Measurements from ENCODE around the gene KHDRBS2.

Gene KHDRBS2

DNA sequence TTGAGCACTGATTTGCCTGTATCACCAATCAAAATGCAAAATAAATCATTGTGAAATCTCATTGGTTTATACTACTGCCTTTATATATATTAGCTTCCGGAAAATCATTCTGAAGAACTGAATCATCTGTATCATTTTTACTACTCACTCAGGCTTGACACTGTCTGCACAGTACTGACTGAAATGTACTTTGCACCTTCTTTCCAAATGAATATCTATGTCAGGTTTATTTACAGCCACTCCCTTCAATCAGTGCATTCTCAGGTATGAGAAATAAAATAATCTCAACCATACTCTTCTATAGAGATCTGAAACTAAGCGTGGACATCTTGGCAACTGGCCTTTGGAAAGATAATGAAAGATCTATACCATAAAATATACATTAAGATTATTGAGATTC lies 2.7 kb downstream of the KHDRBS2 start:
- whole genome bisulfite sequencing (ENCODE audit: extremely low coverage, insufficient coverage, low lambda C conversion rate), result no CpG with 5 or more reads among the region's 2 CpGs
- Histone ChIP-seq H3K79me1 (ENCODE audit: low read length) (no peaks in the 10 kb centered on the region), H3K27ac (ENCODE audit: low read depth, low read length) (no peak overlapping the region), H3K4me1 (ENCODE audit: control insufficient read depth, low read depth, low read length) (no peaks in the 10 kb centered on the region), H3K18ac (ENCODE audit: low read length) (no peak overlapping the region), H2AK5ac (ENCODE audit: low read length) (no peak overlapping the region), H3K9ac (ENCODE audit: low read length) (no peak overlapping the region), H3K79me2 (ENCODE audit: control insufficient read depth, insufficient read depth, low read length) (no peaks in the 10 kb centered on the region), H3K23ac (ENCODE audit: low read length) (no peak overlapping the region), H3K27me3 (ENCODE audit: insufficient read depth, low read length, poor library complexity) (no peaks in the 10 kb centered on the region), H2BK15ac (replicated peaks; ENCODE audit: low read depth) (no peak overlapping the region), H3K56ac (ENCODE audit: low read length) (no peak overlapping the region), H2BK120ac (ENCODE audit: low read depth, low read length) (no peak overlapping the region), H3K4me2 (ENCODE audit: low read length) (no peak overlapping the region), H3K4me3 (ENCODE audit: low read length) (no peak overlapping the region), H3K36me3 (ENCODE audit: control insufficient read depth, insufficient read depth, low read length) (no peaks in the 10 kb centered on the region), H4K5ac (ENCODE audit: low read length) (no peak overlapping the region), H2BK5ac (ENCODE audit: low read length) (no peak overlapping the region), H3K4ac (ENCODE audit: low read depth, low read length) (no peak overlapping the region), H4K8ac (ENCODE audit: low read depth, low read length) (no peak overlapping the region)
- no peak for DNase-seq

DNA sequence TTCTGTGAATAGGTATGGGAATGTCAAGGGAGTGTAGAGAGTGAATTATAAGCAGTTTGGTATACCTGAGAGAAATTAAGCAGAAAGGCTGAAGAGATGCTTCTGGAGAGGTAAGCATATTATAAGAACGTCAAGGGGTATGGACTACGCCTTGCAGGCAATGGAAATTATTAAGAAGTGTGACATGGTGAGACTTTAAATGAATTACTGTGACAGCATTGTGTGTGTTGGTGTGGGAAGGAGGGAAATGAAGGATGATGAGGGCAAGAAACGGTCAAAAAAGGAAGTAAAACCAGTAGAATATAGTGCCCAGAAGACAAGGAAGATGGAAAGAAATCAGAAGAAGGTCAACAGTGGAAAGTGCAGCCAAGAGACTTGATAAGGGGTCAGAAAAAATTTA lies 5.9 kb downstream of the KHDRBS2 start:
- Histone ChIP-seq H3K56ac (ENCODE audit: low read length) (no peak overlapping the region), H3K4me2 (ENCODE audit: low read length) (no peak overlapping the region)

DNA sequence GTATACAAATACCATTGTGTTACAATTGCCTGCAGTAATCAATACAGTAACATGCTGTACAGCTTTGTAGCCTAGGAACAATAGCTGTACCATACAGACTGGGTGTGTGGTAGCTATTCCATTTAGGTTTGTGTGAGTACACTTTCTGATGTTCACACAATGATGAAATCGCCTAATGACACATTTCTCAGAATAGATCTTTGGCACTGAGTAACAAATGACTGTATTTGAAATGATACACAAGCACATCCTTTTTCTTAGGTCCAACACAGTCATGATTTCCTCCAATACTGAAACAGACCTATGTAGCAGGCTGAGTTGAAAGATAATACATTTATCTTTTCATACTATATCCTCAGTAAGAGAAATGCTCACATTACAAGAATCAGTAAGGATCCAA lies 13.9 kb downstream of the KHDRBS2 start:
- no peak overlapping the region for H2BK15ac ChIP-seq (replicated peaks; ENCODE audit: low read depth)
- H3K79me1 ChIP-seq (ENCODE audit: low read length), result no peaks in the 10 kb centered on the region
- H3K4me2 ChIP-seq (ENCODE audit: low read length), result no peak overlapping the region
- no peaks in the 10 kb centered on the region for H3K36me3 ChIP-seq (ENCODE audit: control insufficient read depth, insufficient read depth, low read length)
- H3K27ac ChIP-seq (ENCODE audit: low read depth, low read length), result no peak overlapping the region
- no peak overlapping the region for H3K18ac ChIP-seq (ENCODE audit: low read length)
- no peaks in the 10 kb centered on the region for H3K4me1 ChIP-seq (ENCODE audit: control insufficient read depth, low read depth, low read length)
- no peak overlapping the region for H3K4me3 ChIP-seq (ENCODE audit: low read length)
- DNase-seq, result no peak
- no peak overlapping the region for H3K23ac ChIP-seq (ENCODE audit: low read length)
- no peak overlapping the region for H2BK5ac ChIP-seq (ENCODE audit: low read length)
- no peaks in the 10 kb centered on the region for H3K27me3 ChIP-seq (ENCODE audit: insufficient read depth, low read length, poor library complexity)
- H2BK120ac ChIP-seq (ENCODE audit: low read depth, low read length), result no peak overlapping the region
- no peak overlapping the region for H2AK5ac ChIP-seq (ENCODE audit: low read length)
- no peaks in the 10 kb centered on the region for H3K79me2 ChIP-seq (ENCODE audit: control insufficient read depth, insufficient read depth, low read length)
- H3K56ac ChIP-seq (ENCODE audit: low read length), result no peak overlapping the region
- H3K4ac ChIP-seq (ENCODE audit: low read depth, low read length), result no peak overlapping the region
- no peak overlapping the region for H4K5ac ChIP-seq (ENCODE audit: low read length)
- H4K8ac ChIP-seq (ENCODE audit: low read depth, low read length), result no peak overlapping the region
- H3K9ac ChIP-seq (ENCODE audit: low read length), result no peak overlapping the region
- no CpG with 5 or more reads among the region's 1 CpG for WGBS (ENCODE audit: extremely low coverage, insufficient coverage, low lambda C conversion rate)

More for the DNA sequence above, 5.9 kb downstream of the KHDRBS2 start:
- Histone ChIP-seq H3K27ac (ENCODE audit: low read depth, low read length) (no peak overlapping the region), H3K23ac (ENCODE audit: low read length) (no peak overlapping the region), H3K4ac (ENCODE audit: low read depth, low read length) (no peak overlapping the region), H2BK120ac (ENCODE audit: low read depth, low read length) (no peak overlapping the region), H3K36me3 (ENCODE audit: control insufficient read depth, insufficient read depth, low read length) (no peaks in the 10 kb centered on the region), H3K9ac (ENCODE audit: low read length) (no peak overlapping the region), H2BK15ac (replicated peaks; ENCODE audit: low read depth) (no peak overlapping the region), H3K18ac (ENCODE audit: low read length) (no peak overlapping the region), H3K4me3 (ENCODE audit: low read length) (no peak overlapping the region), H3K4me1 (ENCODE audit: control insufficient read depth, low read depth, low read length) (no peaks in the 10 kb centered on the region), H3K79me1 (ENCODE audit: low read length) (no peaks in the 10 kb centered on the region), H2BK5ac (ENCODE audit: low read length) (no peak overlapping the region), H3K79me2 (ENCODE audit: control insufficient read depth, insufficient read depth, low read length) (no peaks in the 10 kb centered on the region), H4K5ac (ENCODE audit: low read length) (no peak overlapping the region), H3K27me3 (ENCODE audit: insufficient read depth, low read length, poor library complexity) (no peaks in the 10 kb centered on the region), H4K8ac (ENCODE audit: low read depth, low read length) (no peak overlapping the region), H2AK5ac (ENCODE audit: low read length) (no peak overlapping the region)
- no CpG with 5 or more reads among the region's 3 CpGs for WGBS (ENCODE audit: extremely low coverage, insufficient coverage, low lambda C conversion rate)
- DNase-seq, result no peak

DNA sequence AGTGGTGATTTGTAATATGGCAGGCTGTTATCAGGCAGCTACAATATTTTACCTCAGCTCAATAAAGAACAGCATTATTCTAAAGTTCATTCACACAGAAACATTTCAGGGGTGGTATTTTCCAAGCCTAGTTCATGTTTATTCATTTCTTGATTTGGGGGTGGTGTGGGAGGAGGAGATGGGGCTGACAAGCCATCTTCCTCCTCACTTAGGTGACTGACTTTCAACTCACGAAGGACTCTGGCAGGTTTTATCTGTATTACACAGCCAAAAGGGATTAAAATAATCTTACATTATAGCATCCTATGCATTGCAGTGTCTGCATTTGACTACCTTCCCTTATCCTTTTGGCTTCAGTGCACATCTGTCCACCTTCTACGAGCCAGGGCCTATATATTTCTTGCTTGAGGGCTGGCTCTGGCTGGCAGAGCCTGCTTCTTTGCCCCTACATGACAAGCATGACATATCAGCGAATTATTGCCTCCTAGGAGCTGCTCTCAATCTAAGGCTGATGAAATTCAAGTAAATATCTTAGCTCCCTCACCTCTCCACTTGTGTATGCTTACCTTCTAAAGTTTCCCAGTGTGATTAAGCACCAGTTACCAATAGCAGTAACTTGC lies 20.0 kb downstream of the KHDRBS2 start:
- no peak overlapping the region for H2BK15ac ChIP-seq (replicated peaks; ENCODE audit: low read depth)
- WGBS (ENCODE audit: extremely low coverage, insufficient coverage, low lambda C conversion rate), result no CpG with 5 or more reads among the region's 3 CpGs
- no peak overlapping the region for H3K56ac ChIP-seq (ENCODE audit: low read length)

DNA sequence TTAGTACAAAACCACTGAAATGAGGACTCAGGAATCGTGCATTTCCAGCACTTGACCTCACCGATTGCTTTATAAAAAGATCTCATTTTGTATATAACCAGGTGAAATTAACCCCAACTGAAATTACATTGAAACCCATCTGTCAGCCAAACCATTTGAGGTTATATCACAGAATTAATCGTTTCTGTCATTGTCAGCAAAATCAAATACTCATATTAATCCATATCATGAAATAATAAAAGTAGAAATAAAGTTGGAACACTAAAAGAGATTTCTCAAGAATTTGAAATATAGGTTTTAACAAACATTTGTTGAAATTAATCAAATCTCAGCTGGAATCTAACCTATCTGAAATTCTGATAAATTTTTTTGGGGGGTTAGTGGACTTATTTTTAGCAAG lies 23.7 kb downstream of the KHDRBS2 start:
- H3K27me3 ChIP-seq (ENCODE audit: insufficient read depth, low read length, poor library complexity), result no peaks in the 10 kb centered on the region

More for the DNA sequence above, 20.0 kb downstream of the KHDRBS2 start:
- H3K79me1 ChIP-seq (ENCODE audit: low read length), result no peaks in the 10 kb centered on the region
- no peak overlapping the region for H2AK5ac ChIP-seq (ENCODE audit: low read length)
- no peak overlapping the region for H3K27ac ChIP-seq (ENCODE audit: low read depth, low read length)
- no peak overlapping the region for H3K4ac ChIP-seq (ENCODE audit: low read depth, low read length)
- no peaks in the 10 kb centered on the region for H3K27me3 ChIP-seq (ENCODE audit: insufficient read depth, low read length, poor library complexity)
- H4K8ac ChIP-seq (ENCODE audit: low read depth, low read length), result no peak overlapping the region
- no peaks in the 10 kb centered on the region for H3K4me1 ChIP-seq (ENCODE audit: control insufficient read depth, low read depth, low read length)
- no peak overlapping the region for H3K18ac ChIP-seq (ENCODE audit: low read length)
- H3K4me3 ChIP-seq (ENCODE audit: low read length), result no peak overlapping the region
- H3K4me2 ChIP-seq (ENCODE audit: low read length), result no peak overlapping the region
- no peak overlapping the region for H3K23ac ChIP-seq (ENCODE audit: low read length)
- no peaks in the 10 kb centered on the region for H3K79me2 ChIP-seq (ENCODE audit: control insufficient read depth, insufficient read depth, low read length)
- no peak overlapping the region for H3K9ac ChIP-seq (ENCODE audit: low read length)
- no peak overlapping the region for H2BK5ac ChIP-seq (ENCODE audit: low read length)
- H3K36me3 ChIP-seq (ENCODE audit: control insufficient read depth, insufficient read depth, low read length), result no peaks in the 10 kb centered on the region
- peak; percentile 5 for DNase-seq
- H4K5ac ChIP-seq (ENCODE audit: low read length), result no peak overlapping the region
- no peak overlapping the region for H2BK120ac ChIP-seq (ENCODE audit: low read depth, low read length)

DNA sequence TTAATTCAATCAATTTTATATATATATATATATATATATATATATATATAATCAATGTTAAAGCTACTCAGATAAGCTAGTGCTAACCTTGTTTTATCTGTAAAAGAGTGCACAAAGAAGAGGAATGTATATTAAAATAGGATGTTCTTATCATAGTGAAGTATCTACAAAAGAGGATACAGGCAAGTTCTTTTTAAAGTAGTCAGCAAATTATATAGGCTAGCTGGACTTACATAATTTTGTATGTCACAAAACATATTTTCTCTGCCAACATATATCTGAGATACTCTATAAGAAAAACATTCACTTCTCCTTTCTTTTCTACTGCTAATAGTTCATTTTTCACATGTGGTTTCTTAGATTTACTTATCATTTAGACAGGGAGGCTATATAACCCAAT lies 39.9 kb downstream of the KHDRBS2 start:
- H3K36me3 ChIP-seq (ENCODE audit: control insufficient read depth, insufficient read depth, low read length), result no peaks in the 10 kb centered on the region
- H3K23ac ChIP-seq (ENCODE audit: low read length), result no peak overlapping the region
- H3K9ac ChIP-seq (ENCODE audit: low read length), result no peak overlapping the region
- H2BK15ac ChIP-seq (replicated peaks; ENCODE audit: low read depth), result no peak overlapping the region
- H3K4ac ChIP-seq (ENCODE audit: low read depth, low read length), result no peak overlapping the region
- no peaks in the 10 kb centered on the region for H3K4me1 ChIP-seq (ENCODE audit: control insufficient read depth, low read depth, low read length)
- H4K8ac ChIP-seq (ENCODE audit: low read depth, low read length), result no peak overlapping the region
- H3K79me1 ChIP-seq (ENCODE audit: low read length), result no peaks in the 10 kb centered on the region
- H3K18ac ChIP-seq (ENCODE audit: low read length), result no peak overlapping the region
- H2BK120ac ChIP-seq (ENCODE audit: low read depth, low read length), result no peak overlapping the region
- H2BK5ac ChIP-seq (ENCODE audit: low read length), result no peak overlapping the region
- H3K4me3 ChIP-seq (ENCODE audit: low read length), result no peak overlapping the region
- H2AK5ac ChIP-seq (ENCODE audit: low read length), result no peak overlapping the region
- no peak overlapping the region for H4K5ac ChIP-seq (ENCODE audit: low read length)
- no peak for DNase-seq
- H3K4me2 ChIP-seq (ENCODE audit: low read length), result no peak overlapping the region
- H3K27ac ChIP-seq (ENCODE audit: low read depth, low read length), result no peak overlapping the region
- H3K56ac ChIP-seq (ENCODE audit: low read length), result no peak overlapping the region
- H3K79me2 ChIP-seq (ENCODE audit: control insufficient read depth, insufficient read depth, low read length), result no peaks in the 10 kb centered on the region
- no peaks in the 10 kb centered on the region for H3K27me3 ChIP-seq (ENCODE audit: insufficient read depth, low read length, poor library complexity)

More for the DNA sequence above, 23.7 kb downstream of the KHDRBS2 start:
- Histone ChIP-seq H2BK120ac (ENCODE audit: low read depth, low read length) (no peak overlapping the region), H4K8ac (ENCODE audit: low read depth, low read length) (no peak overlapping the region), H3K9ac (ENCODE audit: low read length) (no peak overlapping the region), H4K5ac (ENCODE audit: low read length) (no peak overlapping the region), H3K18ac (ENCODE audit: low read length) (no peak overlapping the region), H3K56ac (ENCODE audit: low read length) (no peak overlapping the region), H3K4me1 (ENCODE audit: control insufficient read depth, low read depth, low read length) (no peaks in the 10 kb centered on the region), H3K23ac (ENCODE audit: low read length) (no peak overlapping the region), H3K4me2 (ENCODE audit: low read length) (no peak overlapping the region), H3K4me3 (ENCODE audit: low read length) (no peak overlapping the region), H2BK5ac (ENCODE audit: low read length) (no peak overlapping the region), H3K79me1 (ENCODE audit: low read length) (no peaks in the 10 kb centered on the region), H3K36me3 (ENCODE audit: control insufficient read depth, insufficient read depth, low read length) (no peaks in the 10 kb centered on the region), H3K27ac (ENCODE audit: low read depth, low read length) (no peak overlapping the region), H2AK5ac (ENCODE audit: low read length) (no peak overlapping the region), H3K4ac (ENCODE audit: low read depth, low read length) (no peak overlapping the region), H2BK15ac (replicated peaks; ENCODE audit: low read depth) (no peak overlapping the region), H3K79me2 (ENCODE audit: control insufficient read depth, insufficient read depth, low read length) (no peaks in the 10 kb centered on the region)
- no peak for DNase-seq
- WGBS (ENCODE audit: extremely low coverage, insufficient coverage, low lambda C conversion rate), result no CpG with 5 or more reads among the region's 3 CpGs
